H1 (cell line): Measurements from ENCODE around the gene GLT8D1. TPM values are rescaled to one million over a fixed set of nuclear protein-coding genes. Genes with fewer than 3 reads are reported as not detected.
A peak's percentile ranks its signal among the peaks of the same experiment; 100 is the strongest.

ENCODE experiments used
- ASH2L ChIP-seq: fragments of 200-600, 300-600 bp; sonication (generic); IDR thresholded peaks from one replicate; pipeline ENCODE4 v1.7.1; 2017; ENCODE audit warnings: low read length
- CREB1 ChIP-seq: IDR thresholded peaks from 2 replicates; pipeline ENCODE4 v1.6.1; 2012; ENCODE audit warnings: inconsistent platforms
- CTCF ChIP-seq, 3 experiments: IDR thresholded peaks; 1 replicate in 2 of 3; 2 replicates in 1 of 3; pipeline versions ENCODE4 v1.5.1 to v1.6.1; 2011; ENCODE audit warnings: low read length in 3 of 3, mild to moderate bottlenecking in 3 of 3, inconsistent platforms in 2 of 3, low read depth in 1 of 3, moderate library complexity in 1 of 3; ENCODE audit not compliant: insufficient read depth in 1 of 3; ENCODE audit errors: control extremely low read depth in 1 of 3
- GTF2F1 ChIP-seq: IDR thresholded peaks from 2 replicates; pipeline ENCODE4 v1.6.1; 2012; ENCODE audit warnings: low read depth, low read length, improper control_type of control experiment, borderline replicate concordance
- KDM4A ChIP-seq: IDR thresholded peaks from one replicate; pipeline ENCODE4 v1.7.1; 2012; ENCODE audit warnings: low read depth, mild to moderate bottlenecking, moderate library complexity, low read length, inconsistent platforms; ENCODE audit not compliant: severe bottlenecking
- SAP30 ChIP-seq: fragments of 300-600 bp; sonication (generic); IDR thresholded peaks from 2 replicates; pipeline ENCODE4 v1.7.1; 2012; ENCODE audit warnings: low read length, moderate library complexity, mild to moderate bottlenecking, inconsistent platforms; ENCODE audit not compliant: insufficient read depth, insufficient replicate concordance
- SIN3A ChIP-seq, 2 experiments: IDR thresholded peaks in 1 of 2; conservative IDR thresholded peaks in 1 of 2; 2 replicates each; pipeline ENCODE4 v1.6.1; 2011 to 2012; ENCODE audit warnings: low read length in 2 of 2, improper control_type of control experiment in 1 of 2, low read depth in 1 of 2, mild to moderate bottlenecking in 1 of 2
- SP1 ChIP-seq: IDR thresholded peaks from 2 replicates; pipeline ENCODE4 v1.6.1; 2011; ENCODE audit warnings: low read depth, low read length
- SP4 ChIP-seq: IDR thresholded peaks from 2 replicates; pipeline ENCODE4 v1.6.1; 2012; ENCODE audit warnings: low read length, inconsistent platforms
- TAF1 ChIP-seq: IDR thresholded peaks from 2 replicates; pipeline ENCODE4 v1.6.1; 2011; ENCODE audit warnings: mild to moderate bottlenecking, low read depth, low read length
- TAF7 ChIP-seq: optimal IDR thresholded peaks from 2 replicates; pipeline ENCODE3; 2011; ENCODE audit warnings: low read depth, mild to moderate bottlenecking, inconsistent platforms, low read length, moderate library complexity, borderline replicate concordance
- TBP ChIP-seq: IDR thresholded peaks from 2 replicates; pipeline ENCODE4 v1.6.1; 2011; ENCODE audit warnings: low read depth, low read length, improper control_type of control experiment
- polyA plus RNA-seq, 7 experiments: library from polyadenylated mRNA; depleted of rRNA in 3 of 7; stranded (reverse) in 5 of 7; unstranded in 2 of 7; fragments of >200 nt in 5 of 7; fragments of 200-250 nt in 2 of 7; gene quantifications; 1 replicate in 5 of 7; 2 replicates in 1 of 7; 4 replicates in 1 of 7; pipeline versions ENCODE4 v1.2.1 to v1.2.3, GENCODE V29; 2011 to 2013; ENCODE audit warnings: missing spikeins in 2 of 7, mixed read lengths in 2 of 7
- total RNA-seq: library from RNA; stranded (reverse); fragmentation: NEBNext Ultra II Directional; extraction: Animal tissue kit (Norgen Biotek cat#: 25700); gene quantifications from 2 replicates; pipeline ENCODE4 v1.2.1, GENCODE V29; 2021

The GLT8D1 gene
- total and polyA plus RNA-seq, 2 of the 8 experiments (the other 6 are each of a cell fraction or from before 2014, with no cell fraction given), result 29.0 to 33.6 TPM

- TF ChIP-seq SP1, result peak; percentile 44; the same call in 1 of the 2 replicates
- TF ChIP-seq TAF7, result peak; percentile 54
- peak; percentile 38 for TF ChIP-seq ASH2L
- 0 out of 2 replicates have a peak, but pooled peaks have one; percentile 10 for TF ChIP-seq CREB1
- TF ChIP-seq KDM4A, result peak; percentile 43
- peak; percentile 74; the same call in 1 of the 2 replicates for TF ChIP-seq TBP
- TF ChIP-seq SIN3A (conservative IDR thresholded peaks at IDR 0.05 in 1 of 2, IDR thresholded peaks at IDR 0.05 in 1 of 2; ENCODE audit: low read depth in 1 of 2, low read length in 2 of 2), result peak; percentile 37 to 68; a peak in 2 of 4 replicates
- TF ChIP-seq CTCF (IDR thresholded peaks at IDR 0.05; ENCODE audit: control extremely low read depth in 1 of 3, insufficient read depth in 1 of 3, low read depth in 1 of 3, low read length in 3 of 3), result peak in 1 of 3 experiments; percentile 25; a peak in 1 of 4 replicates
- TF ChIP-seq SAP30, result peak; percentile 90
- TF ChIP-seq TAF1, result peak; percentile 75
- TF ChIP-seq GTF2F1, result no peak
- TF ChIP-seq SP4, result 0 out of 2 replicates have a peak, but pooled peaks have one; percentile 22
- TF ChIP-seq, all 59 proteins: peak for 14
Observed at GRCh38 chr3:52714335-52715302, 9.0 kb upstream of the GLT8D1 start (continued).
